Measurements from ENCODE around the gene CDKAL1. TPM values are rescaled to one million over a fixed set of nuclear protein-coding genes. Genes with fewer than 3 reads are reported as not detected.

Gene CDKAL1
- 10 to 100 TPM; 18.8 to 29.9 (median 20.5) TPM for total RNA-seq
- total RNA-seq (2013), result 32.9 TPM
- total RNA-seq, result 24.7 to 74.1 (median 49.1) reads per million in 29 experiments

- Histone ChIP-seq H3K9me3 (no peaks in the 10 kb centered on the region), H3K4me3 (ENCODE audit: control insufficient read depth in 1 of 2, extremely low read depth in 1 of 2, low read length in 1 of 2) (peak within 1 kb of the TSS; percentile 94 to 100), H3K36me3 (ENCODE audit: control insufficient read depth in 2 of 2, extremely low read depth in 1 of 2, insufficient read depth in 1 of 2, low read length in 1 of 2) (peaks cover 0 to 12% of the 10 kb centered on the region in 2 donors), H3K27me3 (replicated peaks in 1 of 2; ENCODE audit: control insufficient read depth in 2 of 2, extremely low read depth in 1 of 2, insufficient read depth in 2 of 2, low read length in 1 of 2) (peaks cover 0 to 6% of the 10 kb centered on the region in 2 experiments), H3K27ac (ENCODE audit: low read length) (peak within 1 kb of the TSS; percentile 92), H3K4me1 (ENCODE audit: control insufficient read depth in 1 of 2, extremely low read depth in 1 of 2, insufficient read depth in 2 of 2, low read length in 2 of 2) (peaks cover 7 to 14% of the 10 kb centered on the region in 2 experiments)
- ChIA-PET CTCF (interaction anchor here (0.9 to 2.1 kb wide), 5 partner anchors 29 to 245 kb away, joined by 3 to 9 read pairs (median 5); no protein-coding TSS in a partner anchor), POLR2A (interaction anchor here (0.5 to 1.6 kb wide), 5 partner anchors 215 to 1060 kb away, joined by 3 to 7 read pairs (median 4); no protein-coding TSS in a partner anchor)
- Mint-ChIP-seq H3K27me3 (peaks cover 2 to 6% of the 10 kb centered on the region in 2 donors), H3K4me1 (peaks cover 41 to 42% (median 42%) of the 10 kb centered on the region in 3 donors), H3K27ac (peak within 1 kb of the TSS; percentile 94 to 98), H3K9me3 (no peaks in the 10 kb centered on the region), H3K36me3 (peaks cover 14% of the 10 kb centered on the region), H3K4me3 (peak within 1 kb of the TSS; percentile 95 to 98 (median 98))
- WGBS (ENCODE audit: insufficient coverage), result 0% methylated on average over 19 of the region's 31 CpGs
- DNase-seq, result peak; percentile 73 to 94 (median 85)
- peak; percentile 87 to 93 (median 91) for ATAC-seq (replicated peaks in 1 of 4)
These were observed at the start of gene CDKAL1 for GRCh38 chr6:20534295-20535262. CDKAL1 (plus strand) TSS chr6:20534457; CDS start chr6:20546351, 11,894 bp downstream.

GRCh38 chr6:20486641-20487040, 47.6 kb upstream of the CDKAL1 start:
- ATAC-seq (replicated peaks in 1 of 4), result no peak
- no peaks in the 10 kb centered on the region for H3K4me1 Mint-ChIP-seq

GRCh38 chr6:20487669-20488375, 46.4 kb upstream of the CDKAL1 start:
- peaks cover 60% of the 10 kb centered on the region for H3K36me3 Mint-ChIP-seq
- 100% methylated on average over 1 of the region's 6 CpGs for WGBS (ENCODE audit: insufficient coverage)

More at GRCh38 chr6:20486641-20487040, 47.6 kb upstream of the CDKAL1 start:
- no CpG with 5 or more reads among the region's 4 CpGs for WGBS (ENCODE audit: insufficient coverage)
- DNase-seq, result no peak
- no peaks in the 10 kb centered on the region for H3K27me3 ChIP-seq (replicated peaks in 1 of 2; ENCODE audit: control insufficient read depth in 2 of 2, extremely low read depth in 1 of 2, insufficient read depth in 2 of 2, low read length in 1 of 2)
- no peaks in the 10 kb centered on the region for H3K9me3 ChIP-seq
- no peak overlapping the region for H3K27ac ChIP-seq (ENCODE audit: low read length)
- CTCF ChIA-PET, result interaction anchor here in 1 of 2 donors (0.6 kb wide), 1 partner anchor 75 kb away, joined by 3 read pairs; no protein-coding TSS in a partner anchor
- POLR2A ChIA-PET, result no interaction called here
- Mint-ChIP-seq H3K9me3 (no peaks in the 10 kb centered on the region), H3K27ac (no peak overlapping the region), H3K27me3 (no peaks in the 10 kb centered on the region), H3K4me3 (no peak overlapping the region), H3K36me3 (peaks cover 69% of the 10 kb centered on the region)
- no peaks in the 10 kb centered on the region for H3K4me1 ChIP-seq (ENCODE audit: control insufficient read depth in 1 of 2, extremely low read depth in 1 of 2, insufficient read depth in 2 of 2, low read length in 2 of 2)
- H3K36me3 ChIP-seq (ENCODE audit: control insufficient read depth in 2 of 2, extremely low read depth in 1 of 2, insufficient read depth in 1 of 2, low read length in 1 of 2), result peaks cover 0 to 60% of the 10 kb centered on the region in 2 donors
- H3K4me3 ChIP-seq (ENCODE audit: control insufficient read depth in 1 of 2, extremely low read depth in 1 of 2, low read length in 1 of 2), result no peak overlapping the region

DNA sequence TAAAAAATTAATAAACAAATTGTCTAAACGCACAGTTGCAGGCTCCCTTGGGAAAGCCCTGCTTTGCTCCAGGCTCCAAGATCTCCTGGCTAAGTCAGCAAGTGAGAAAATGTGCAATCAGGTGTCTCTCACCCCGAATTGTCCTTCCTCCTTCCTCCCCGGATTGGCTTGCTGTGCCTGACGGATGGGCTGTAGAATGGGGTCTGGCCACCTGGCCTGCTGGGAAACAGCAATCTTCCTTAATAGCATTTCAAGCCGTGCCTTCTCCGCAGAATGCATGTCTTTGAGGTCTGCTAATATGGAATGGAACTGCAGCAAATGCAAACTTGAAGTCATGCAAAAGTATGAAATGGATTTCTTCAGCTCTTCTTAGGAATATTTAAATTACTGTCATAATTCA, 43.7 kb upstream of the CDKAL1 start:
- POLR2A ChIA-PET, result no interaction called here
- H3K36me3 Mint-ChIP-seq, result peaks cover 42% of the 10 kb centered on the region

More at GRCh38 chr6:20487669-20488375, 46.4 kb upstream of the CDKAL1 start:
- Histone ChIP-seq H3K4me3 (ENCODE audit: control insufficient read depth in 1 of 2, extremely low read depth in 1 of 2, low read length in 1 of 2) (no peak overlapping the region), H3K9me3 (no peaks in the 10 kb centered on the region), H3K27me3 (replicated peaks in 1 of 2; ENCODE audit: control insufficient read depth in 2 of 2, extremely low read depth in 1 of 2, insufficient read depth in 2 of 2, low read length in 1 of 2) (no peaks in the 10 kb centered on the region), H3K36me3 (ENCODE audit: control insufficient read depth in 2 of 2, extremely low read depth in 1 of 2, insufficient read depth in 1 of 2, low read length in 1 of 2) (peaks cover 0 to 54% of the 10 kb centered on the region in 2 donors), H3K27ac (ENCODE audit: low read length) (no peak overlapping the region), H3K4me1 (ENCODE audit: control insufficient read depth in 1 of 2, extremely low read depth in 1 of 2, insufficient read depth in 2 of 2, low read length in 2 of 2) (no peaks in the 10 kb centered on the region)
- Mint-ChIP-seq H3K9me3 (no peaks in the 10 kb centered on the region), H3K4me3 (no peak overlapping the region), H3K4me1 (no peaks in the 10 kb centered on the region), H3K27ac (no peak overlapping the region), H3K27me3 (no peaks in the 10 kb centered on the region)
- no peak for DNase-seq
- ChIA-PET POLR2A (no interaction called here), CTCF (no interaction called here)
- no peak for ATAC-seq (replicated peaks in 1 of 4)

DNA sequence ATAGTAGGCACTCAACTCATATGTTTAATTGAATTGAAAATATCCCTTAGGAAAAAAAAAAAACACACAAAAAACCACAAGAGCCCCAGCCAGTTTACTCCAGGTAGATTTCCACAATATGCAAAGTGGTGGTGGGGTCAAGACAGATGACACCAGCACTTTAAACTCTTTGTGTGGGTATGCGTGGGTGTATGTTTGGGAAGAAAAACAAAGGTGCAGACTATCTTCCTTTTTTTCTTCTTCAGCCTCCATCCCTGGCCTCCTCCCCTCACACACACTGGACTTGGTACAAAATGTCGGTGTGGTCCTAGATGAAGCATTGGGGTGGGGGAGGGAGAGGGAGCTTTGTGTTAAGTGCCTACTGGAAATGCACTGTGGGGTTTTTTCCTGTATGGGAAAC, 42.2 kb upstream of the CDKAL1 start:
- Histone ChIP-seq H3K27me3 (replicated peaks in 1 of 2; ENCODE audit: control insufficient read depth in 2 of 2, extremely low read depth in 1 of 2, insufficient read depth in 2 of 2, low read length in 1 of 2) (no peaks in the 10 kb centered on the region), H3K4me1 (ENCODE audit: control insufficient read depth in 1 of 2, extremely low read depth in 1 of 2, insufficient read depth in 2 of 2, low read length in 2 of 2) (no peaks in the 10 kb centered on the region), H3K9me3 (no peaks in the 10 kb centered on the region), H3K36me3 (ENCODE audit: control insufficient read depth in 2 of 2, extremely low read depth in 1 of 2, insufficient read depth in 1 of 2, low read length in 1 of 2) (peaks cover 0 to 33% of the 10 kb centered on the region in 2 donors), H3K27ac (ENCODE audit: low read length) (no peak overlapping the region), H3K4me3 (ENCODE audit: control insufficient read depth in 1 of 2, extremely low read depth in 1 of 2, low read length in 1 of 2) (no peak overlapping the region)
- peaks cover 34% of the 10 kb centered on the region for H3K36me3 Mint-ChIP-seq
- WGBS (ENCODE audit: insufficient coverage), result no CpG with 5 or more reads among the region's 2 CpGs
- no peak overlapping the region for H3K4me3 Mint-ChIP-seq
- no peak for ATAC-seq (replicated peaks in 1 of 4)
- no peaks in the 10 kb centered on the region for H3K9me3 Mint-ChIP-seq
- DNase-seq, result no peak
- H3K27ac Mint-ChIP-seq, result no peak overlapping the region
- CTCF ChIA-PET, result no interaction called here
- no peaks in the 10 kb centered on the region for H3K27me3 Mint-ChIP-seq
- POLR2A ChIA-PET, result no interaction called here
- no peaks in the 10 kb centered on the region for H3K4me1 Mint-ChIP-seq

More for the DNA sequence above, 43.7 kb upstream of the CDKAL1 start:
- Histone ChIP-seq H3K36me3 (ENCODE audit: control insufficient read depth in 2 of 2, extremely low read depth in 1 of 2, insufficient read depth in 1 of 2, low read length in 1 of 2) (peaks cover 0 to 39% of the 10 kb centered on the region in 2 donors), H3K27ac (ENCODE audit: low read length) (no peak overlapping the region), H3K9me3 (no peaks in the 10 kb centered on the region), H3K4me3 (ENCODE audit: control insufficient read depth in 1 of 2, extremely low read depth in 1 of 2, low read length in 1 of 2) (no peak overlapping the region), H3K4me1 (ENCODE audit: control insufficient read depth in 1 of 2, extremely low read depth in 1 of 2, insufficient read depth in 2 of 2, low read length in 2 of 2) (no peaks in the 10 kb centered on the region), H3K27me3 (replicated peaks in 1 of 2; ENCODE audit: control insufficient read depth in 2 of 2, extremely low read depth in 1 of 2, insufficient read depth in 2 of 2, low read length in 1 of 2) (no peaks in the 10 kb centered on the region)
- 93% methylated on average over 3 of the region's 6 CpGs for WGBS (ENCODE audit: insufficient coverage)
- ATAC-seq (replicated peaks in 1 of 4) (no peak), DNase-seq (no peak)
- no peak overlapping the region for H3K27ac Mint-ChIP-seq
- no peak overlapping the region for H3K4me3 Mint-ChIP-seq
- H3K4me1 Mint-ChIP-seq, result no peaks in the 10 kb centered on the region
- no peaks in the 10 kb centered on the region for H3K9me3 Mint-ChIP-seq
- CTCF ChIA-PET, result no interaction called here
- no peaks in the 10 kb centered on the region for H3K27me3 Mint-ChIP-seq

Data from T-cell (primary cell).